ENCODE data around the gene SEMA5A. TPM values are rescaled to one million over a fixed set of nuclear protein-coding genes. Genes with fewer than 3 reads are reported as not detected.

Gene SEMA5A
- polyA plus RNA-seq, 1 of the 3 experiments (the other 2 are of a cell fraction), result 0.58 TPM

- Histone ChIP-seq H4K20me1 (ENCODE audit: insufficient read depth) (no peaks in the 10 kb centered on the region), H2AFZ (ENCODE audit: low read depth) (no peak overlapping the region), H3K9me3 (no peaks in the 10 kb centered on the region), H3K27me3 (ENCODE audit: insufficient read depth) (no peaks in the 10 kb centered on the region), H3K4me3 (ENCODE audit: low read depth in 2 of 2, low read length in 1 of 2) (no peak overlapping the region), H3K27ac (ENCODE audit: low read depth in 2 of 2, low read length in 1 of 2) (no peak overlapping the region), H3K79me2 (ENCODE audit: insufficient read depth) (no peaks in the 10 kb centered on the region), H3K36me3 (replicated peaks in 1 of 2; ENCODE audit: control insufficient read depth in 1 of 2, insufficient read depth in 2 of 2, low read length in 1 of 2) (no peaks in the 10 kb centered on the region), H3K9me2 (no peaks in the 10 kb centered on the region), H3K4me1 (ENCODE audit: control insufficient read depth in 1 of 2, insufficient read depth in 2 of 2, low read depth in 1 of 2, low read length in 1 of 2) (no peaks in the 10 kb centered on the region; a peak in 1 of 4 replicates), H3K4me2 (no peak overlapping the region), H3F3A (replicated peaks; ENCODE audit: insufficient read depth) (no peaks in the 10 kb centered on the region), H3K9ac (no peak overlapping the region)
- POLR2A ChIA-PET, result no interaction called here
- DNase-seq, result no peak
- 94% methylated on average over 4 of the region's 4 CpGs for WGBS (ENCODE audit: low lambda C conversion rate)
- TF ChIP-seq FOXJ3 (CRISPR knock-in tag; IDR thresholded peaks at IDR 0.05), result no peak
- no peak for TF ChIP-seq EP300 (IDR thresholded peaks at IDR 0.05; ENCODE audit: borderline replicate concordance in 1 of 2, low read depth in 1 of 2, low read length in 1 of 2)
- TF ChIP-seq SIN3A (IDR thresholded peaks at IDR 0.05; ENCODE audit: borderline replicate concordance, low read depth, low read length), result no peak
- TF ChIP-seq TCF12 (IDR thresholded peaks at IDR 0.05), result no peak
- no peak for TF ChIP-seq MXI1 (IDR thresholded peaks at IDR 0.05; ENCODE audit: low read depth, low read length)
- TF ChIP-seq FOXM1 (IDR thresholded peaks at IDR 0.05; ENCODE audit: low read depth), result no peak
- TF ChIP-seq NFIC (IDR thresholded peaks at IDR 0.05; ENCODE audit: borderline replicate concordance), result no peak
- no peak for TF ChIP-seq TEAD4 (IDR thresholded peaks at IDR 0.05; ENCODE audit: borderline replicate concordance, insufficient read depth)
- no peak for TF ChIP-seq FOSL2 (IDR thresholded peaks at IDR 0.05; ENCODE audit: borderline replicate concordance, low read depth)
- TF ChIP-seq YY1 (IDR thresholded peaks at IDR 0.05; ENCODE audit: low read depth), result no peak
- TF ChIP-seq PBX3 (IDR thresholded peaks at IDR 0.05), result no peak
- TF ChIP-seq USF2 (IDR thresholded peaks at IDR 0.05; ENCODE audit: borderline replicate concordance, low read depth, low read length), result no peak
- CTCF ChIA-PET, result no interaction called here
These were observed 26.3 kb downstream of the SEMA5A start for GRCh38 chr5:9519537-9519936.

- POLR2A ChIA-PET, result no interaction called here
- H3K4me2 ChIP-seq, result no peak overlapping the region
- CTCF ChIA-PET, result no interaction called here
- no peaks in the 10 kb centered on the region for H4K20me1 ChIP-seq (ENCODE audit: insufficient read depth)
- H3K79me2 ChIP-seq (ENCODE audit: insufficient read depth), result no peaks in the 10 kb centered on the region
- no peaks in the 10 kb centered on the region for H3K9me2 ChIP-seq
- H3K36me3 ChIP-seq (replicated peaks in 1 of 2; ENCODE audit: control insufficient read depth in 1 of 2, insufficient read depth in 2 of 2, low read length in 1 of 2), result no peaks in the 10 kb centered on the region
- no peaks in the 10 kb centered on the region for H3K27me3 ChIP-seq (ENCODE audit: insufficient read depth)
- no peaks in the 10 kb centered on the region for H3K9me3 ChIP-seq
- no peak for DNase-seq
- no peak overlapping the region for H3K4me3 ChIP-seq (ENCODE audit: low read depth in 2 of 2, low read length in 1 of 2)
- H3K9ac ChIP-seq, result no peak overlapping the region
- no peak overlapping the region for H2AFZ ChIP-seq (ENCODE audit: low read depth)
- WGBS (ENCODE audit: low lambda C conversion rate), result 70% methylated on average over 5 of the region's 5 CpGs
- H3K27ac ChIP-seq (ENCODE audit: low read depth in 2 of 2, low read length in 1 of 2), result no peak overlapping the region
- H3F3A ChIP-seq (replicated peaks; ENCODE audit: insufficient read depth), result no peaks in the 10 kb centered on the region
- H3K4me1 ChIP-seq (ENCODE audit: control insufficient read depth in 1 of 2, insufficient read depth in 2 of 2, low read depth in 1 of 2, low read length in 1 of 2), result no peaks in the 10 kb centered on the region; a peak in 1 of 4 replicates
- TF ChIP-seq NRF1 (IDR thresholded peaks at IDR 0.05; ENCODE audit: low read depth, low read length), result no peak
- no peak for TF ChIP-seq POLR2AphosphoS5 (IDR thresholded peaks at IDR 0.05; ENCODE audit: low read depth, low read length)
- no peak for TF ChIP-seq CTCF (IDR thresholded peaks at IDR 0.05)
- no peak for TF ChIP-seq USF2 (IDR thresholded peaks at IDR 0.05; ENCODE audit: borderline replicate concordance, low read depth, low read length)
- TF ChIP-seq RXRA (IDR thresholded peaks at IDR 0.05; ENCODE audit: borderline replicate concordance, low read depth), result no peak
- no peak for TF ChIP-seq ELF1 (IDR thresholded peaks at IDR 0.05)
- TF ChIP-seq MAX (IDR thresholded peaks at IDR 0.05; ENCODE audit: low read depth), result no peak
- TF ChIP-seq EP300 (IDR thresholded peaks at IDR 0.05; ENCODE audit: borderline replicate concordance in 1 of 2, low read depth in 1 of 2, low read length in 1 of 2), result no peak
- TF ChIP-seq IRF3 (IDR thresholded peaks at IDR 0.05; ENCODE audit: low read depth, low read length), result no peak
- TF ChIP-seq SIN3A (IDR thresholded peaks at IDR 0.05; ENCODE audit: borderline replicate concordance, low read depth, low read length), result no peak
- no peak for TF ChIP-seq NFIC (IDR thresholded peaks at IDR 0.05; ENCODE audit: borderline replicate concordance)
These were observed 29.3 kb downstream of the SEMA5A start for GRCh38 chr5:9516591-9516990.
